Mesothelial cell of epicardium (in vitro differentiated cells): ENCODE data around the gene INHBC. TPM values are rescaled to one million over a fixed set of nuclear protein-coding genes. Genes with fewer than 3 reads are reported as not detected.

ENCODE experiments used
- DNase-seq, 2 experiments: peaks; one replicate each; pipeline ENCODE4 v3.0.0; 2021; ENCODE audit warnings: low spot score in 2 of 2; ENCODE audit not compliant: unreplicated experiment in 2 of 2
- H3K27ac Mint-ChIP-seq: 2 replicates; pipeline ENCODE4 v1.8.0; 2021; ENCODE audit warnings: mixed read lengths
- H3K27me3 Mint-ChIP-seq: 2 replicates; pipeline ENCODE4 v1.8.0; 2021; ENCODE audit warnings: low read depth, mixed read lengths
- H3K36me3 Mint-ChIP-seq: 2 replicates; pipeline ENCODE4 v1.8.0; 2021; ENCODE audit warnings: mixed read lengths
- H3K4me1 Mint-ChIP-seq: 2 replicates; pipeline ENCODE4 v1.8.0; 2021; ENCODE audit warnings: mixed read lengths
- H3K4me3 Mint-ChIP-seq: 2 replicates; pipeline ENCODE4 v1.8.0; 2021; ENCODE audit warnings: mild to moderate bottlenecking, moderate library complexity, mixed read lengths
- H3K9me3 Mint-ChIP-seq: 2 replicates; pipeline ENCODE4 v1.8.0; 2021; ENCODE audit warnings: mixed read lengths
- CTCF ChIP-seq: fragments of 200-600 bp; sonication (generic); IDR thresholded peaks from one replicate; pipeline ENCODE4 v1.5.0; 2021; ENCODE audit warnings: antibody characterized with exemption; ENCODE audit not compliant: unreplicated experiment
- total RNA-seq: library from RNA; stranded (reverse); gene quantifications from 3 replicates; pipeline ENCODE4 v1.2.1, GENCODE V29; 2021

INHBC gene
- total RNA-seq, 1 donor from 2014 or later, result 0.31 TPM

GRCh38 chr12:57470286-57470969 lies 35.8 kb downstream of the INHBC start:
- H3K27ac Mint-ChIP-seq, result no peak overlapping the region
- DNase-seq, result no peak
- no peaks in the 10 kb centered on the region for H3K9me3 Mint-ChIP-seq
- no peak for TF ChIP-seq CTCF
- peaks cover 7% of the 10 kb centered on the region for H3K4me1 Mint-ChIP-seq
- no peak overlapping the region for H3K4me3 Mint-ChIP-seq
- peaks cover 92% of the 10 kb centered on the region for H3K27me3 Mint-ChIP-seq
- no peaks in the 10 kb centered on the region for H3K36me3 Mint-ChIP-seq

GRCh38 chr12:57470970-57471656 lies 36.5 kb downstream of the INHBC start:
- TF ChIP-seq CTCF, result no peak
- Mint-ChIP-seq H3K27ac (no peak overlapping the region), H3K4me3 (no peak overlapping the region), H3K4me1 (peaks cover 11% of the 10 kb centered on the region), H3K27me3 (peaks cover 92% of the 10 kb centered on the region), H3K36me3 (no peaks in the 10 kb centered on the region), H3K9me3 (no peaks in the 10 kb centered on the region)
- no peak for DNase-seq

GRCh38 chr12:57471661-57472060 lies 37.1 kb downstream of the INHBC start:
- H3K4me1 Mint-ChIP-seq, result peaks cover 15% of the 10 kb centered on the region
- no peaks in the 10 kb centered on the region for H3K9me3 Mint-ChIP-seq
- no peaks in the 10 kb centered on the region for H3K36me3 Mint-ChIP-seq
- no peak for DNase-seq
- peaks cover 96% of the 10 kb centered on the region for H3K27me3 Mint-ChIP-seq
- no peak for TF ChIP-seq CTCF
- H3K4me3 Mint-ChIP-seq, result no peak overlapping the region
- H3K27ac Mint-ChIP-seq, result no peak overlapping the region

GRCh38 chr12:57472391-57472790 lies 37.8 kb downstream of the INHBC start:
- Mint-ChIP-seq H3K4me3 (no peak overlapping the region), H3K4me1 (peaks cover 15% of the 10 kb centered on the region), H3K36me3 (no peaks in the 10 kb centered on the region), H3K27ac (no peak overlapping the region), H3K9me3 (no peaks in the 10 kb centered on the region), H3K27me3 (peaks cover 97% of the 10 kb centered on the region)
- no peak for DNase-seq
- no peak for TF ChIP-seq CTCF

- Mint-ChIP-seq H3K27ac (no peak overlapping the region), H3K4me1 (peaks cover 20% of the 10 kb centered on the region), H3K4me3 (no peak overlapping the region), H3K9me3 (no peaks in the 10 kb centered on the region), H3K27me3 (peaks cover 97% of the 10 kb centered on the region), H3K36me3 (no peaks in the 10 kb centered on the region)
- DNase-seq, result no peak
- TF ChIP-seq CTCF, result no peak
Observed at GRCh38 chr12:57473392-57473791, 38.8 kb downstream of the INHBC start.
